GM18505 (cell line): ENCODE results near the gene ERICH6B.

Experiments used
- ATAC-seq: cut with Tn5 transposase; IDR thresholded peaks from one replicate; pipeline ENCODE4 v1.9.1; 2021; ENCODE audit not compliant: unreplicated experiment
- POLR2A ChIP-seq: IDR thresholded peaks from 4 replicates; pipeline ENCODE4 v1.6.1; 2011; ENCODE audit warnings: borderline replicate concordance; ENCODE audit not compliant: insufficient read depth, insufficient read length; ENCODE audit errors: extremely low read depth

ERICH6B gene

GRCh38 chr13:45626731-45627374 lies 11.3 kb upstream of the ERICH6B start:
- TF ChIP-seq POLR2A: no peak
- no peak for ATAC-seq

- no peak for TF ChIP-seq POLR2A
- no peak for ATAC-seq
Measured at GRCh38 chr13:45623516-45624090, 8.1 kb upstream of the ERICH6B start.

GRCh38 chr13:45621950-45622349 lies 6.4 kb upstream of the ERICH6B start:
- no peak for TF ChIP-seq POLR2A
- ATAC-seq: no peak

GRCh38 chr13:45607931-45608330 lies 7.6 kb downstream of the ERICH6B start:
- ATAC-seq: no peak
- no peak for TF ChIP-seq POLR2A

GRCh38 chr13:45604892-45605291 lies 10.6 kb downstream of the ERICH6B start:
- no peak for ATAC-seq
- no peak for TF ChIP-seq POLR2A

GRCh38 chr13:45603338-45603737 lies 12.2 kb downstream of the ERICH6B start:
- ATAC-seq: no peak

GRCh38 chr13:45602183-45603170 lies 13.1 kb downstream of the ERICH6B start:
- ATAC-seq: no peak
- TF ChIP-seq POLR2A: no peak

More at GRCh38 chr13:45603338-45603737, 12.2 kb downstream of the ERICH6B start:
- TF ChIP-seq POLR2A: no peak

GRCh38 chr13:45601680-45602079 lies 13.9 kb downstream of the ERICH6B start:
- TF ChIP-seq POLR2A: no peak
- no peak for ATAC-seq

GRCh38 chr13:45598597-45598996 lies 16.9 kb downstream of the ERICH6B start:
- ATAC-seq: no peak
- TF ChIP-seq POLR2A: no peak

- ATAC-seq: no peak
Measured at GRCh38 chr13:45596800-45597475, 18.6 kb downstream of the ERICH6B start.

GRCh38 chr13:45595965-45596364 lies 19.6 kb downstream of the ERICH6B start:
- no peak for TF ChIP-seq POLR2A
- ATAC-seq: no peak

More at GRCh38 chr13:45596800-45597475, 18.6 kb downstream of the ERICH6B start:
- TF ChIP-seq POLR2A: no peak

GRCh38 chr13:45594764-45595163 lies 20.8 kb downstream of the ERICH6B start:
- TF ChIP-seq POLR2A: no peak
- ATAC-seq: no peak

GRCh38 chr13:45594227-45594626 lies 21.3 kb downstream of the ERICH6B start:
- no peak for TF ChIP-seq POLR2A
- no peak for ATAC-seq

GRCh38 chr13:45592758-45593157 lies 22.8 kb downstream of the ERICH6B start:
- no peak for ATAC-seq
- TF ChIP-seq POLR2A: no peak

GRCh38 chr13:45590066-45590465 lies 25.5 kb downstream of the ERICH6B start:
- no peak for ATAC-seq
- no peak for TF ChIP-seq POLR2A
